ENCODE results near the gene KCNMA1. TPM values are rescaled to one million over a fixed set of nuclear protein-coding genes. Genes with fewer than 3 reads are reported as not detected.

KCNMA1 gene
- total RNA-seq, 3 donors from 2014 or later: 45.4 to 312 (median 62.4) TPM

GRCh38 chr10:77249901-77250459 is 387.6 kb downstream of the KCNMA1 start:
- Histone ChIP-seq H3K36me3 (ENCODE audit: low read depth) (no peaks in the 10 kb centered on the region), H3K4me3 (no peak overlapping the region)
- no peak for ATAC-seq

DNA sequence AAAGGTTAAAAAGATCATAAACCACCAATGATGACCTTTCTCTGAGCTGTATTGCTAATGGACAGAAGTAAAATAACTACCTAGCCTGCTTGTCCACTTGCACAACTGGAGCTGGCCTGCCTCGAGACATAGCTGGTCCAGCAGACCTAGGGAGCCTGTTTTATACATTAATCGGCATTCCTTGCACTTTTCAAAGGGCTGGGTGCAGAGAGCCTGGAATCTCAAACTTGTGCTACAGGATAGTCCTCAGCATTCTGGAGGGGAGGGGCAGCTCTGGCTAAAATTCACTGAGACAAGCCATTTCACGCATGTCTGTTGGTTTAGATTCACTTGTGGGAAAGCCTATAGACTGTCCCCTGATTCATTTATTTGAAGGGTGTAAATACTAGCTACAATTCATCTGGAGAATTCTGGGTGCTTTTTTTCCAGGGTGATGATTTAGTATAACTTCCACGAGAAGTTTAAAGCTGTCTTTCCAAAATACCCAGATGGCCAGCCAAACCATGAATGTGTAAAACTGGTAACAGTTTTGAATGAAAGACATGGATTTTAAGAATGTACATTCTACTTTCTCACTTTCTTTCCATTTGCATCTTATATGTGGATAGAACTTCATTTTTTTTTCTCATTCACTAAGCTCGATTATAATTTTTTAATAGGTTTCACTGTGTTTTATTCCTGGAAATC is 389.4 kb downstream of the KCNMA1 start:
- peaks cover 3% of the 10 kb centered on the region for H3K4me1 ChIP-seq (ENCODE audit: low read depth)
- H3K36me3 ChIP-seq (ENCODE audit: low read depth): no peaks in the 10 kb centered on the region
- H3K9me3 ChIP-seq: no peaks in the 10 kb centered on the region
- H3K4me3 ChIP-seq: no peak overlapping the region
- TF ChIP-seq, protein P1, sequence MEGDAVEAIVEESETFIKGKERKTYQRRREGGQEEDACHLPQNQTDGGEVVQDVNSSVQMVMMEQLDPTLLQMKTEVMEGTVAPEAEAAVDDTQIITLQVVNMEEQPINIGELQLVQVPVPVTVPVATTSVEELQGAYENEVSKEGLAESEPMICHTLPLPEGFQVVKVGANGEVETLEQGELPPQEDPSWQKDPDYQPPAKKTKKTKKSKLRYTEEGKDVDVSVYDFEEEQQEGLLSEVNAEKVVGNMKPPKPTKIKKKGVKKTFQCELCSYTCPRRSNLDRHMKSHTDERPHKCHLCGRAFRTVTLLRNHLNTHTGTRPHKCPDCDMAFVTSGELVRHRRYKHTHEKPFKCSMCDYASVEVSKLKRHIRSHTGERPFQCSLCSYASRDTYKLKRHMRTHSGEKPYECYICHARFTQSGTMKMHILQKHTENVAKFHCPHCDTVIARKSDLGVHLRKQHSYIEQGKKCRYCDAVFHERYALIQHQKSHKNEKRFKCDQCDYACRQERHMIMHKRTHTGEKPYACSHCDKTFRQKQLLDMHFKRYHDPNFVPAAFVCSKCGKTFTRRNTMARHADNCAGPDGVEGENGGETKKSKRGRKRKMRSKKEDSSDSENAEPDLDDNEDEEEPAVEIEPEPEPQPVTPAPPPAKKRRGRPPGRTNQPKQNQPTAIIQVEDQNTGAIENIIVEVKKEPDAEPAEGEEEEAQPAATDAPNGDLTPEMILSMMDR (IDR thresholded peaks at IDR 0.05): no peak
- ATAC-seq: no peak
- intact Hi-C loops (cut with DNase I, micrococcal nuclease): loop anchor here in 1 of 2 donors (10.0 kb wide), 1 partner anchor 73 kb away; no protein-coding TSS in a partner anchor
- no peak for DNase-seq

More at GRCh38 chr10:77249901-77250459, 387.6 kb downstream of the KCNMA1 start:
- peak in 1 of 3 donors; percentile 9 for DNase-seq
- intact Hi-C loops (cut with DNase I, micrococcal nuclease): loop anchor here in 1 of 2 donors (10.0 kb wide), 1 partner anchor 75 kb away; no protein-coding TSS in a partner anchor
- TF ChIP-seq, protein P1 (IDR thresholded peaks at IDR 0.05): no peak
- no peaks in the 10 kb centered on the region for H3K9me3 ChIP-seq
- H3K4me1 ChIP-seq (ENCODE audit: low read depth): peaks cover 3% of the 10 kb centered on the region

DNA sequence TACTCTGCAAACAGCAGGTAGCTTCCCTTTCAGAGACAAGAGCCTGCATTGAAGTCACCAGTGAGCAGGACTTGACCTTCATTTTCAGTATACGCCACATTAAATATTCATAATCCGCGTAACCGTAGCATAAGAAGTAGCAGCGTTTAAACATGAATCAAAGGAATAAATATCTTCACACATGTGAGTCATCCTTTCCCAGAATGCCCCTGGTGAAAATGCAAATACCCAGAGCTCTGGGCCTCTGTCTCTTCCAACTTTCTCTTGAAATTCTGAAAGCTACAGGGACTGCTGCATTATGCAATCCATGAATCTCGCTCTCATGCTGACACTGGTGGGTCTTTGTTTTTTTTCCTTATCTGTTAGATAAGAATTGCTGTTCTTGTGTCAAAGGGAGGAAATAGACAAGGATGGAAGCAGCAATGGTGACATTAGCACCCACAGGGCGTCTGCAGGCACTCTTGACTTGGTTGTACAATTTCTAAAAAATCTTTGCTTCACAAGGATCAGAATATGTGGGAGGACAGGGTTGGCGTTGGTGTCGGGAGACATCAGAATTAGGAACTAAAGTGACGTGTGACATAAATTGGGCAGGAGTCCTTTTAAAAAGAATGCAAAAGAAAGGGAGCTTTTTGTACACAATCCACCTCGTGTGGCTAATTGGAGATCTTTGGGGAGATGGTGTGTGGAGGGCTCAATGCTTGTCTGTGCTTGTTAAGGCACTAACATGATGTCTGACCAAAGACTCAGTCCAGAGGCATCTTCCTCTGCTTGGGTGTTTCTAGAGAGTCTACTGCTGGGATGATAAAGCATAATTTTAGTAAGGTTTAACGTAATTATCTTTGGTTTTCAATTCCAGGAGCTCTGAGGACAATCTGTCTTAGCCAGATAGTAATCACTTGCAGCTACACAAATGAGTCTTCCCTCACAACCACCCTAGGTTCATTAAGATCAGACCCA is 390.3 kb downstream of the KCNMA1 start:
- no peaks in the 10 kb centered on the region for H3K9me3 ChIP-seq
- DNase-seq (peak in 1 of 3 donors; percentile 8), ATAC-seq (peak; percentile 52)
- no peaks in the 10 kb centered on the region for H3K36me3 ChIP-seq (ENCODE audit: low read depth)
- TF ChIP-seq, protein P1 (IDR thresholded peaks at IDR 0.05): no peak
- peaks cover 3% of the 10 kb centered on the region for H3K4me1 ChIP-seq (ENCODE audit: low read depth)
- intact Hi-C loops (cut with DNase I, micrococcal nuclease): loop anchor here in 1 of 2 donors (10.0 kb wide), 1 partner anchor 73 kb away; no protein-coding TSS in a partner anchor
- H3K4me3 ChIP-seq: no peak overlapping the region

DNA sequence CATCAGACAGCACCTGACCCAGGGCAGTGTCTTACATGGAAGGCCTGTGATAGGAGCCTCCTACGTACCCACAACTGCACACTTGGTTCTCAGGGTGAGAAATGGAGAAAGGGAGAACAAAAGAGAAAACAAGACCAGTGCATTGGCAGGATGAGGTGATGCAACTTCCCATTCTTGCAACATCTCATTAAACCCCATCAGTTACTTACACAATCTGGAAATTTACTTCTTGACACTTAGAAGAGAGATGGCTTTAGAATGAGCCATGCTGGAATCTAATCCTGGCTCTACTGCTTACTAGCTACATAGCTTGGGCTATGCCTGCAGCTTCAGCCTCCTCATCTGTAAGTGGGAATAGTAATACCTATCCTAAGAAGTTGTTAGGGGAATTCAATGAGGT is 391.7 kb downstream of the KCNMA1 start:
- H3K36me3 ChIP-seq (ENCODE audit: low read depth): no peaks in the 10 kb centered on the region
- TF ChIP-seq, protein P1 (IDR thresholded peaks at IDR 0.05): no peak
- DNase-seq (peak in 1 of 3 donors; percentile 14), ATAC-seq (no peak)
- peaks cover 3% of the 10 kb centered on the region for H3K4me1 ChIP-seq (ENCODE audit: low read depth)
- intact Hi-C loops (cut with DNase I, micrococcal nuclease): loop anchor here in 1 of 2 donors (10.0 kb wide), 1 partner anchor 71 kb away; no protein-coding TSS in a partner anchor
- H3K9me3 ChIP-seq: no peaks in the 10 kb centered on the region
- H3K4me3 ChIP-seq: no peak overlapping the region

DNA sequence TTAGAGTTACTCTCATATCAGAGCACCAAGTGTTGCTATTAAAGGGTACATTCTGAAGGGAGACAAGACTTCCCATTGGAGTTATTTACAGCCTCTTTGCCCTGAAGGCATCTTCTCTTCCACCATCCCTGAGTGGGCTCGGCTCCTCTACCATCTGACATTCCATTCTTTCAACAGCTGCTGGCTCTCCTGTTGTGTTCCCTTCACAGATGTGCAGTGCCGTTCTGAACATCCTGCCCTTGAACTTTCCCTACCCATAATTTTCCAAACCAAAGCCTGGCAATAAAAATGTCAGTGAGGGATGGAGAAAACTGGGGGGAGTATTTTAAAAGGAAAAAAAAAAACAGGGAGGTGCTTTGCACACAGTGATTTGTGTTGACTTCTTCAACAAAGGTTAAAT is 392.9 kb downstream of the KCNMA1 start:
- intact Hi-C loops (cut with DNase I, micrococcal nuclease): loop anchor here in 1 of 2 donors (10.0 kb wide), 1 partner anchor 70 kb away; no protein-coding TSS in a partner anchor
- Histone ChIP-seq H3K36me3 (ENCODE audit: low read depth) (no peaks in the 10 kb centered on the region), H3K9me3 (no peaks in the 10 kb centered on the region), H3K4me3 (no peak overlapping the region), H3K4me1 (ENCODE audit: low read depth) (peaks cover 3% of the 10 kb centered on the region)
- no peak for ATAC-seq
- no peak for DNase-seq
- TF ChIP-seq, protein P1 (IDR thresholded peaks at IDR 0.05): no peak
